Thyroid gland (tissue), 4 donors: ENCODE data around the gene SURF4.

Source experiments
- POLR2A ChIP-seq, 2 donors: fragments of 450-650 bp; IDR thresholded peaks; one replicate each; pipeline ENCODE4 v1.6.1; 2017; ENCODE audit warnings: antibody characterized with exemption in 2 of 2, mild to moderate bottlenecking in 2 of 2, moderate library complexity in 1 of 2
- TF ChIP-seq, protein P1 (sequence below), 6 experiments: fragments of 200-600 bp in 3 of 6; fragments of 450-650 bp in 3 of 6; sonication (generic) in 3 of 6; IDR thresholded peaks; one replicate each; pipeline ENCODE4 v1.5.1; 2016 to 2019; ENCODE audit warnings: antibody characterized with exemption in 6 of 6, mild to moderate bottlenecking in 2 of 6, inconsistent platforms in 1 of 6, moderate library complexity in 1 of 6

DNA sequence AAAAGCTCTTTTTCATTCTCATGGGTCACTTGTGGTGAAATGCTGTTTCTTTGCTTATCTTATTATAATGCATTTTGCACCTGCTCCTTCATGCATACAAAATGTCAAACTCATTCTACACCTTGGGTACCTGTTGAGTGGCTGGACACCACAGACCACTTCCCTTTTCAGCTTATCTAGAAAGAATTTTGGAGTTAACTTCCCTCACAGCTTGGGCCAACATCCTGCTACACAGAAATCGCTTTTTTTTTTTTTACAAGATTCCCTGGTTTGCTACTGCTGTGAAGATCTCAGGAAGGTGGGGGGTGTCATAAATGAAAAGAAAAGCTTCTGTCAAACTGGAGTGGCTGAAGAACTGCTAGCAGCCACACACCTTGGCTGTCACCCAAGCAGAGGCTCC is 39.3 kb upstream of the SURF4 start:
- TF ChIP-seq, protein P1, sequence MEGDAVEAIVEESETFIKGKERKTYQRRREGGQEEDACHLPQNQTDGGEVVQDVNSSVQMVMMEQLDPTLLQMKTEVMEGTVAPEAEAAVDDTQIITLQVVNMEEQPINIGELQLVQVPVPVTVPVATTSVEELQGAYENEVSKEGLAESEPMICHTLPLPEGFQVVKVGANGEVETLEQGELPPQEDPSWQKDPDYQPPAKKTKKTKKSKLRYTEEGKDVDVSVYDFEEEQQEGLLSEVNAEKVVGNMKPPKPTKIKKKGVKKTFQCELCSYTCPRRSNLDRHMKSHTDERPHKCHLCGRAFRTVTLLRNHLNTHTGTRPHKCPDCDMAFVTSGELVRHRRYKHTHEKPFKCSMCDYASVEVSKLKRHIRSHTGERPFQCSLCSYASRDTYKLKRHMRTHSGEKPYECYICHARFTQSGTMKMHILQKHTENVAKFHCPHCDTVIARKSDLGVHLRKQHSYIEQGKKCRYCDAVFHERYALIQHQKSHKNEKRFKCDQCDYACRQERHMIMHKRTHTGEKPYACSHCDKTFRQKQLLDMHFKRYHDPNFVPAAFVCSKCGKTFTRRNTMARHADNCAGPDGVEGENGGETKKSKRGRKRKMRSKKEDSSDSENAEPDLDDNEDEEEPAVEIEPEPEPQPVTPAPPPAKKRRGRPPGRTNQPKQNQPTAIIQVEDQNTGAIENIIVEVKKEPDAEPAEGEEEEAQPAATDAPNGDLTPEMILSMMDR (IDR thresholded peaks at IDR 0.05), result no peak
- no peak for TF ChIP-seq POLR2A (IDR thresholded peaks at IDR 0.05)
